ENCODE data around the gene IMMT.
A peak's percentile ranks its signal among the peaks of the same experiment; 100 is the strongest.

Gene IMMT

DNA sequence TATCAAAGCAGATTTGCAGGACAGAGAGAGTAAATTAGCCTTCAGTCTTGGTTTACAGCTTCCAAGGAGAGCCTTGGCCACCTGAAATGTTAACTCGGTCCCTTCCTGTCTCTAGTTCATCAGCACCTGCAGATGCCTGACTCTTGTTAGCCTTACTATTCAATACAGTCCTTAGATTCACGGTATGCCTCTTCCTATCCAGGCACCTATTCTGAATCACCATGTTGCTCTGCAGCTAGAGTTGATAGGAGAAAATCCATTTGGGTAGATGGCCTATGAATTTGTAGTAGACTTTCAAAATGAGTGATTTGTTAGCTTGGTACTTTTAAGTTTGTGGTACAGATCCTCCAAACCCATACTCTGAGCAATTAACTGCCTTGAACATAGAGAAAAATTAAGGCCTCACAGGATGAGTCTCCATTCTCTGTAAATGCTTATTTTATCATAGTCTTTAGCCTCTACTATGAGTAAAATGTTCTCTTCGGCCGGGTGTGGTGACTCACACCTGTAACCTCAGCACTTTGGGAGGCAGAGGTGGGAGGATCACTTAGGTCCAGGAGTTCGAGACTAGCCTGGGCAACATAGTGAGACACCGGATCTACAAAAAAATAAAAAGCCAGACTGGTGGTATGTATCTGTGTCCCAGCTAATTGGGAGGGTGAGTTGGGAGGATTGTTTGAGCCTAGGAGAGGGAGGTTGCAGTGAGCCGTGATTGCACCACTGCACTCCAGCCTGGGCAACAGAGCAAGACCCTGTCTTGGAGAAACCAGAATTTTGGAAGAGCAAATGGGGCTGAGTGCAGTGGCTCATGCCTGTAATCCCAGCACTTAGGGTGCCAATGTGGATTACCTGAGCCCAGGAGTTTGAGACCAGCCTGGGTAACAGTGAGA lies 56.3 kb downstream of the IMMT start:
- DNase-seq, result no peak

- DNase-seq, result no peak
Observed at GRCh38 chr2:86136141-86136540, 59.1 kb downstream of the IMMT start.

DNA sequence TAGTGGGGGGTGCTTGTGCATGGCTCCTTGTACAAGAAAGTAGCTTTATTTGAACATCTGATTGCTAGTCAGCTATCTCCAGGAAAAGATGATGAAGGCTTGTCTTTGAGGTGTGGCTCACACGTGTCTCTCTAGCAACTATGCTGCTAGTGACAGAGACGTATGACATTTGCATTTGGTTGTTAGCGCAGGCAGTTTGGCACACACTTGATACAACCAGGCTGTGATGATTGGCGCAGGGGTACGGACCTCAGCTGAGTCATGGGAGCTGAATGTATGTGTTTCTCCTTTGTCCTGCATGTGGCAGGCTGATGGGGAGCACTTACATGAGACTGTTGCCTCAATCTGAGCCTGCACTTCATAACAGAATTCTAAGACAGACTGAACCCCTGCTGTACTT lies 59.6 kb downstream of the IMMT start:
- DNase-seq, result no peak

DNA sequence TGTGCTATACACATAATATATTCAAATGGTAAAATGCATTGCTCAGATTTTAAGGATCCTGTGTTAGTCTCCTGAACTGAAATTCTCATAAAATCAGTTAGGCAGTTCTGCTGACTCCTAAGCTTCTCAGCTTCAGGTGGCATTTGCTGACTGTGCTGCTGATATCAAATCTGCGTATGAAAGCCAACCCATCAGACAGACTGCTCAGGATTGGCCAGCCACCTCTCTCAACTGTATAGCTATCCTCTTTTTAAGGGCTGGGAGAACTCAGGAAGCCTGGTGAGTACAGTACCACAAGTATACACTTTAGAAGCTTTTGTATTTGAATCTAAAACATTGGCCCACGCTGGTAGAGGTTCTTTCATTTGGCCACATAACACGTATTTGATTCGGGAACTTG lies 60.6 kb downstream of the IMMT start:
- DNase-seq, result no peak

- DNase-seq, result no peak
Observed at GRCh38 chr2:86124683-86125082, 70.6 kb downstream of the IMMT start.

- DNase-seq, result no peak
Observed at GRCh38 chr2:86123328-86123925, 71.8 kb downstream of the IMMT start.

GRCh38 chr2:86118130-86118529 lies 77.1 kb downstream of the IMMT start:
- DNase-seq, result no peak

DNA sequence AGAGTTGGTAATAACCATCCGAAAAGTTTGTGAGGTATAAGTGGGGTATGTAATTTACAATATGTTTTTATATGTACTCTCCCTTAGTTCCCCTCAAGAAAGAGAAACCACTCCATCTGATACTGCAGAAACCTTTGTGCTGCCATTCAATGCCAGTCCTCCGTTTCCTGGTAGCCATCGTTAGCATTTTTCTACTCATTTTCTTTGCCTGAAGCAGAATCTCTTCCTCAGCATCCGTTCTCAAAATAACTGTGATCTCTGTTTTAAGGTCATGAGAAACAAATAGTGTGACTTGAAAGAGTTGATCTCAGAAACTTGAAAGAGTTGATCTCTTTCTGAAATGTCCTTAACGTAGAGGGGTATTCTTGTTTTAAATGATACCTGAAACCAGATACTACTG lies 88.2 kb downstream of the IMMT start:
- DNase-seq, result no peak

DNA sequence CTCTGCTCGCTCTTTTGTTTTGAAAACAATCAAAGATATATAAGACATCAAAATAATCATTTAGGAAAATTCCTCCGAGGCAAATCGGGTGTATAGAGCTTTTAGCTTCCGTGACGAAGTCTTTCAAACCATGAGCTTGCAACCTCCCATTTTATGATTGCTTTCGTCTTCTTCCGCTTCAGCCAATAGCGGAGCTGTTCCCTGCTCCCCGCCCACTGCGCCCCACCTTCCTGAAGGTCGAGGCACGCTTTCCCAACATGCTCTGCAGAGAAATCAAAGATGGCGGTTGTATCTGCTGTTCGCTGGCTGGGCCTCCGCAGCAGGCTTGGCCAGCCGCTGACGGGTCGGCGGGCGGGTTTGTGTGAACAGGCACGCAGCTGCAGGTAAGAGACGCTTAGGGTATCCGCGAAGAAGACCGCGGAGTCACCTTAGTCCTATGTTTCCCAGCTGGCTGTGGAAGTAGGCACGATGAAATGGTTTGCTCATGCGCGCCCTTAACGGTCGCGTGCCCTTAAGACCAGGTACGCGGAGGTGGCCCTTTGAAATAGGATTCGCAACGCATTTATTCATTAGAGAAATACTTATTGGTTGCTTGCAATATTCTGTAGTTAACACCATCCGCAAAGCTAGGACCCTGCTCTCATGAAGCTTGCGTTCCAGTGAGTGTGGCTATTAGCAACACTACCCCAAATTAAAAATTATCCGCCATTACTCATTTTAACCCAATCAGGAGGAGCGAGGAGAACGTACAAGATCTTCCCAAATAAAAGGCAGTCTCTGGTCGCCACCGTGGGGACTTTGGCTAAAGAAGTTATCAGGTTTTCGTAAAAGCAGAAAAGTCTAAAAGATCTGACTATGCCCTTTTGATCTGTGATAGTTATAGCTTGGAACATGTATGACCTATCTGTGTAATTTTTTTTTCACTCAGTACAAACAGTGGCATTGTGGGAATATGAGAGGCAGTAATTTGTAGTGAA lies 89.0 kb downstream of the IMMT start, which contains the start of gene PTCD3:
PTCD3 (plus strand) TSS at position 267 of the 977 bp plus-strand sequence; CDS start at position 280, 13 bp downstream.
- DNase-seq, result peak; percentile 92

DNA sequence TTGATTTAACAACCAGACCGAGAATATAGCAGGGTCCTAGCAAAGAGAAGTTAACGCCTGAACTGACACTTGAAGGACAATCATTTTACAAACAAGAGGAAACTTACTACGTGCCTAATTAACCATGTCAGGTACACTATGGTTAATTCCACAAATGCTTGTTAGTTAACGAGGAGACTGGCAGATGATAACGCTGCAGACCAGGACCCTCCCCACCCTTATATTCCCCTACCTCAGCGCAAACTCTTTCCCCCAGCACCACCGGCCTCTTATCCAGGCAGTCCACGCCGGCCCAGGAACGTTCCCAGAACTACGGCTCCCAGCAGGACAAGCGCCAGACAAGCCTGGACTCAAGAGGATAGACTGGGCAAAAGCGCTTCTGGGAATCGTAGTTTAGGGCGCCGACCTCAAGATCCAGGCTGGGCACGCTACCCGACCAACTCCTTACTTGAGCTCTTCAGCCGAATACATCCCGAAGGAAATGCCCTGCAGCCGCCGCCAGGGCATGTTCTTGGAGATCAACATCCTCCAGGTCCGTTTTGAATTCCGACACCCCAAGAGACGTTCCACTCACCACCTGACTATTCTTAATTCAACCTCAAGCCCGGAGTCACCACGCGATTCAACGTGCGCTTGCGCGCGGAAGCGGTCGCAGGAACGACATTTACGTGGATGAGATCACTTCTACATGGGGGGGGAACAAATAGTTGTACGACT lies 89.9 kb downstream of the IMMT start, which contains the start of gene POLR1A:
POLR1A (minus strand) TSS at position 635 of the 717 bp plus-strand sequence; CDS start at position 525, 110 bp downstream.
- DNase-seq, result peak; percentile 92

GRCh38 chr2:86102157-86102556 lies 93.1 kb downstream of the IMMT start:
- no peak for DNase-seq

DNA sequence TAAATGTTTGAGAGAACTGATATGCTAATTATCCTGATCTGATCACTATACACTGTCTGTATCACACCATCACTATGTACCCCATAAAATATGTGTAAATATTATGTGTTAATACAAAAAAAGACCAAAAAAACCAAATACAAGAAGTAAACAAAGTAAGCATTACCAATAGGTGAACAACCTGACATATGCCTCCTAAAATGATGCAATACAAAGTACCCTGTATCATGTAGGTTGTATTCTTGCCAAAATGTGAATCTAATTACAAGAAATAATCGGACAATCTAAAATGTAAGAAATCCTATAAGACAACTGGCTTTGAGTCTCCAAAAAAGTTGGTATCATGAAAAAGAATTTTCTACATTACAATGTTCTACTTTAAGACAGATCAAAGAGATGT lies 97.3 kb downstream of the IMMT start:
- no peak for DNase-seq

GRCh38 chr2:86097114-86097896 lies 98.0 kb downstream of the IMMT start:
- no peak for DNase-seq

GRCh38 chr2:86094229-86094628 lies 101.0 kb downstream of the IMMT start:
- DNase-seq, result no peak

Measured in NCI-H2081 treated with DMSO at 0.1 percent for 48 hours (cell line).